AG04450 (cell line): Measurements from ENCODE around the gene HIBADH. TPM values are rescaled to one million over a fixed set of nuclear protein-coding genes. Genes with fewer than 3 reads are reported as not detected.
"Not testable (repeated sequence)": the region's sequence is repeated elsewhere in the genome, so short reads cannot be mapped to it uniquely, and the experiment has no call there.

ENCODE experiments used
- CTCF ChIA-PET: fragments of 300-600, 350-600 bp; formaldehyde crosslinking; extraction: SDS; loops from one replicate; lab custom pipeline; 2022; ENCODE audit warnings: antibody characterized with exemption, inconsistent platforms; lab: Charles Lee
- POLR2A ChIA-PET: fragments of 350-600 bp; formaldehyde crosslinking; extraction: SDS; loops from one replicate; lab custom pipeline; 2021; ENCODE audit warnings: antibody characterized with exemption, inconsistent platforms; lab: Yijun Ruan, JAX
- DNase-seq: peaks from one replicate; pipeline ENCODE4 v3.0.0-alpha.2; 2011; ENCODE audit warnings: low read depth, low spot score
- H3K27ac ChIP-seq: one replicate; pipeline ENCODE4 v1.5.1; 2012; ENCODE audit warnings: low read depth, low read length, control low read depth
- H3K27me3 ChIP-seq: one replicate; pipeline ENCODE4 v1.6.0; 2012; ENCODE audit warnings: low read length; ENCODE audit not compliant: control insufficient read depth, insufficient read depth
- H3K4me3 ChIP-seq: 2 replicates; pipeline ENCODE4 v1.5.1; 2011; ENCODE audit warnings: mild to moderate bottlenecking, low read depth, low read length, control low read depth
- H3K9me3 ChIP-seq: 2 replicates; pipeline ENCODE4 v1.5.1; 2012; ENCODE audit warnings: low read length; ENCODE audit not compliant: control insufficient read depth, insufficient read depth
- CTCF ChIP-seq: IDR thresholded peaks from 2 replicates; pipeline ENCODE4 v1.5.1; 2011; ENCODE audit warnings: low read depth, low read length, control low read depth, inconsistent platforms
- polyA plus RNA-seq: library from polyadenylated mRNA; depleted of rRNA; stranded (reverse); fragments of >200 nt; gene quantifications from 2 replicates; pipeline ENCODE4 v1.2.3, GENCODE V29; 2011

The HIBADH gene
- polyA plus RNA-seq, 1 experiment, result 86.3 TPM

- POLR2A ChIA-PET, result no interaction called here
- DNase-seq, result no peak
- TF ChIP-seq CTCF, result no peak
- Histone ChIP-seq H3K27me3 (no peaks in the 10 kb centered on the region), H3K27ac (no peak overlapping the region), H3K9me3 (0 out of 2 replicates have a peak, but pooled peaks cover 2% of the 10 kb centered on the region), H3K4me3 (no peak overlapping the region)
- CTCF ChIA-PET, result no interaction called here
These were observed 22.5 kb upstream of the HIBADH start for GRCh38 chr7:27685209-27685608.

GRCh38 chr7:27684491-27684890 lies 21.8 kb upstream of the HIBADH start:
- TF ChIP-seq CTCF, result no peak
- no peak for DNase-seq
- CTCF ChIA-PET, result no interaction called here
- Histone ChIP-seq H3K27ac (no peak overlapping the region), H3K9me3 (0 out of 2 replicates have a peak, but pooled peaks cover 2% of the 10 kb centered on the region), H3K4me3 (no peak overlapping the region), H3K27me3 (no peaks in the 10 kb centered on the region)
- POLR2A ChIA-PET, result no interaction called here

- no peak overlapping the region for H3K27ac ChIP-seq
- no peak for TF ChIP-seq CTCF
- H3K4me3 ChIP-seq, result no peak overlapping the region
- H3K9me3 ChIP-seq, result no peaks in the 10 kb centered on the region; the same call in 1 of the 2 replicates
- ChIA-PET POLR2A (no interaction called here), CTCF (no interaction called here)
- DNase-seq, result no peak
- H3K27me3 ChIP-seq, result no peaks in the 10 kb centered on the region
These were observed 17.9 kb upstream of the HIBADH start for GRCh38 chr7:27680610-27681009.

- no peak for TF ChIP-seq CTCF
- ChIA-PET CTCF (interaction anchor here (0.7 kb wide), 1 partner anchor 9 kb away, joined by 3 read pairs; no protein-coding TSS in a partner anchor), POLR2A (interaction anchor here (0.8 to 1.2 kb wide), 3 partner anchors 16 to 62 kb away, joined by 3 to 10 read pairs (median 3); partner anchors contain the start of gene HIBADH)
- no peak overlapping the region for H3K4me3 ChIP-seq
- H3K27ac ChIP-seq, result peak overlapping the region; percentile 92
- no peak for DNase-seq
- H3K9me3 ChIP-seq, result no peaks in the 10 kb centered on the region; the same call in 1 of the 2 replicates
- H3K27me3 ChIP-seq, result no peaks in the 10 kb centered on the region
These were observed 16.1 kb upstream of the HIBADH start for GRCh38 chr7:27678617-27679260.

- Histone ChIP-seq H3K9me3 (no peaks in the 10 kb centered on the region; the same call in 1 of the 2 replicates), H3K4me3 (no peak overlapping the region), H3K27me3 (no peaks in the 10 kb centered on the region), H3K27ac (peak overlapping the region; percentile 92)
- CTCF ChIA-PET, result interaction anchor here (0.7 kb wide), 1 partner anchor 10 kb away, joined by 3 read pairs; no protein-coding TSS in a partner anchor
- POLR2A ChIA-PET, result interaction anchor here (0.8 to 1.2 kb wide), 3 partner anchors 15 to 62 kb away, joined by 3 to 10 read pairs (median 3); partner anchors contain the start of gene HIBADH
- DNase-seq, result peak; percentile 80
- no peak for TF ChIP-seq CTCF
These were observed 15.4 kb upstream of the HIBADH start for GRCh38 chr7:27677912-27678612.

GRCh38 chr7:27674126-27674525 lies 11.4 kb upstream of the HIBADH start:
- H3K4me3 ChIP-seq, H3K27me3 ChIP-seq, H3K9me3 ChIP-seq, DNase-seq, H3K27ac ChIP-seq, POLR2A ChIA-PET: not testable (repeated sequence)
- CTCF ChIA-PET, result interaction anchor here (0.6 kb wide), 1 partner anchor 1500 kb away, joined by 3 read pairs; no protein-coding TSS in a partner anchor
